Karpas-422 (cell line): Measurements from ENCODE around the gene MRGPRF. TPM values are rescaled to one million over a fixed set of nuclear protein-coding genes. Genes with fewer than 3 reads are reported as not detected.

Experiments used
- DNase-seq: peaks from one replicate; pipeline ENCODE4 v3.0.0-alpha.2; 2015
- H2AFZ ChIP-seq: fragments of 200-600 bp; sonication (generic); 2 replicates; pipeline ENCODE4 v1.6.1; 2014; ENCODE audit warnings: antibody characterized with exemption, low read length, mixed read lengths
- H3K27ac ChIP-seq: fragments of 200-600 bp; sonication (generic); 2 replicates; pipeline ENCODE4 v1.5.1; 2014; ENCODE audit warnings: mild to moderate bottlenecking, low read length, moderate library complexity
- H3K27me3 ChIP-seq: fragments of 200-600 bp; sonication (generic); 2 replicates; pipeline ENCODE4 v1.6.1; 2014; ENCODE audit warnings: low read length, mixed read lengths
- H3K36me3 ChIP-seq: fragments of 200-600 bp; sonication (generic); 2 replicates; pipeline ENCODE4 v1.6.1; 2014; ENCODE audit warnings: low read length, mixed read lengths; ENCODE audit not compliant: insufficient read depth
- H3K4me1 ChIP-seq: fragments of 200-600 bp; sonication (generic); 2 replicates; pipeline ENCODE4 v1.6.1; 2014; ENCODE audit warnings: mild to moderate bottlenecking, low read length, mixed read lengths
- H3K4me2 ChIP-seq: fragments of 200-600 bp; sonication (generic); 2 replicates; pipeline ENCODE4 v1.6.1; 2014; ENCODE audit warnings: low read length, low read depth, mild to moderate bottlenecking; ENCODE audit not compliant: poor library complexity, severe bottlenecking
- H3K4me3 ChIP-seq: fragments of 200-600 bp; sonication (generic); 2 replicates; pipeline ENCODE4 v1.5.1; 2014; ENCODE audit warnings: mild to moderate bottlenecking, antibody characterized with exemption, low read length, mixed read lengths
- H3K79me2 ChIP-seq: fragments of 200-600 bp; sonication (generic); 2 replicates; pipeline ENCODE4 v1.6.1; 2014; ENCODE audit warnings: mild to moderate bottlenecking, low read length, mixed read lengths
- H3K9ac ChIP-seq: fragments of 200-600 bp; sonication (generic); 2 replicates; pipeline ENCODE4 v1.6.0; 2014; ENCODE audit warnings: low read length
- H3K9me2 ChIP-seq: fragments of 200-600 bp; sonication (generic), shearing (Covaris generic); replicated peaks from 2 replicates; pipeline ENCODE4 v1.6.0; 2014; ENCODE audit warnings: mild to moderate bottlenecking, low read length, moderate library complexity; ENCODE audit not compliant: insufficient read depth
- H3K9me3 ChIP-seq: fragments of 300-700, 200-600 bp; sonication (generic); 2 replicates; pipeline ENCODE4 v1.6.1; 2014; ENCODE audit warnings: low read length, mixed read lengths
- H4K20me1 ChIP-seq: fragments of 200-600 bp; sonication (generic); 2 replicates; pipeline ENCODE4 v1.6.1; 2014; ENCODE audit warnings: mild to moderate bottlenecking, antibody characterized with exemption, low read length, low read depth; ENCODE audit not compliant: insufficient read depth
- total RNA-seq: library from RNA; depleted of rRNA; stranded (reverse); fragments of >200 nt; shearing (Covaris generic); gene quantifications from 2 replicates; pipeline ENCODE4 v1.2.3, GENCODE V29; 2014; ENCODE audit warnings: low replicate concordance; rRNA removed

MRGPRF gene
- total RNA-seq, 1 experiment from 2014 or later = not detected

GRCh38 chr11:68956547-68957254 lies 56.3 kb downstream of the MRGPRF start:
- H3K4me2 ChIP-seq = no peak overlapping the region
- no peak overlapping the region for H2AFZ ChIP-seq
- H3K27me3 ChIP-seq = no peaks in the 10 kb centered on the region
- H3K9me3 ChIP-seq = no peaks in the 10 kb centered on the region
- H4K20me1 ChIP-seq = 0 out of 2 replicates have a peak, but pooled peaks cover 3% of the 10 kb centered on the region
- no peaks in the 10 kb centered on the region for H3K36me3 ChIP-seq
- no peaks in the 10 kb centered on the region for H3K9me2 ChIP-seq
- H3K4me3 ChIP-seq = no peak overlapping the region
- no peak overlapping the region for H3K9ac ChIP-seq
- no peak for DNase-seq
- no peaks in the 10 kb centered on the region for H3K4me1 ChIP-seq
- no peak overlapping the region for H3K27ac ChIP-seq
- no peaks in the 10 kb centered on the region for H3K79me2 ChIP-seq

GRCh38 chr11:68956142-68956541 lies 56.9 kb downstream of the MRGPRF start:
- no peak overlapping the region for H3K27ac ChIP-seq
- no peaks in the 10 kb centered on the region for H3K36me3 ChIP-seq
- H3K4me2 ChIP-seq = no peak overlapping the region
- no peak overlapping the region for H3K4me3 ChIP-seq
- H2AFZ ChIP-seq = no peak overlapping the region
- H3K4me1 ChIP-seq = peaks cover 4% of the 10 kb centered on the region
- no peaks in the 10 kb centered on the region for H3K27me3 ChIP-seq
- 0 out of 2 replicates have a peak, but pooled peaks cover 3% of the 10 kb centered on the region for H4K20me1 ChIP-seq
- no peaks in the 10 kb centered on the region for H3K79me2 ChIP-seq
- H3K9ac ChIP-seq = no peak overlapping the region
- H3K9me3 ChIP-seq = no peaks in the 10 kb centered on the region
- DNase-seq = peak; percentile 63
- H3K9me2 ChIP-seq = no peaks in the 10 kb centered on the region

DNA sequence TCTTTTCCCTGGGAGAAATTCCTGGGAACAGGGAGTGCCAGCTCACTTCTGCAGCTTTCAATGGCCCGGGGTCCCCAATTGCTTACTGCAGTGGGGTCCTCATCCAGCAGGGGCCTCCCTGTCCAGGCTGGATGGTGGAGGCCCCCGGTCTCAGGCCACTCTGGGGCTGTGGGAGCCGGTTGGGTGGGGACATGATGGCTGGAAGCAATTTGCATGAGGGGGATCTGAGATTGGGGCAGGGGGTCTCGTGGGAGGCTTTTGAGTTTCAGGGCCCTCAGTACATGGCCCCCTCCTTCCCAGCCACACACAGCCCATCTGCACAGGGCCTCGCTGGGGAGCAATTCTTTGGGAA lies 57.5 kb downstream of the MRGPRF start:
- Histone ChIP-seq H3K4me1 (peaks cover 9% of the 10 kb centered on the region), H3K4me2 (no peak overlapping the region), H3K79me2 (no peaks in the 10 kb centered on the region), H3K9me2 (no peaks in the 10 kb centered on the region), H3K4me3 (no peak overlapping the region), H3K9ac (no peak overlapping the region), H3K27me3 (no peaks in the 10 kb centered on the region), H3K36me3 (no peaks in the 10 kb centered on the region), H3K9me3 (no peaks in the 10 kb centered on the region), H3K27ac (no peak overlapping the region), H2AFZ (no peak overlapping the region), H4K20me1 (0 out of 2 replicates have a peak, but pooled peaks cover 3% of the 10 kb centered on the region)
- no peak for DNase-seq

GRCh38 chr11:68954836-68955606 lies 58.0 kb downstream of the MRGPRF start:
- H3K79me2 ChIP-seq = no peaks in the 10 kb centered on the region
- no peak overlapping the region for H3K9ac ChIP-seq
- no peak overlapping the region for H2AFZ ChIP-seq

More at GRCh38 chr11:68954836-68955606, 58.0 kb downstream of the MRGPRF start:
- Histone ChIP-seq H4K20me1 (0 out of 2 replicates have a peak, but pooled peaks cover 3% of the 10 kb centered on the region), H3K4me3 (no peak overlapping the region), H3K36me3 (no peaks in the 10 kb centered on the region), H3K9me2 (no peaks in the 10 kb centered on the region), H3K27ac (no peak overlapping the region), H3K27me3 (no peaks in the 10 kb centered on the region), H3K4me1 (peaks cover 10% of the 10 kb centered on the region), H3K9me3 (no peaks in the 10 kb centered on the region), H3K4me2 (no peak overlapping the region)
- no peak for DNase-seq

Other genes with a start within 250 kb of the MRGPRF start
- gene CPT1A, start 171.3 kb downstream of the MRGPRF start, total RNA-seq = 13.1 and 15.2 TPM in 2 replicates
- gene MRPL21, start 109.4 kb downstream of the MRGPRF start, total RNA-seq = 88.3 and 121 TPM in 2 replicates
- 6.3 and 21.5 TPM in 2 replicates for gene IGHMBP2, start 109.4 kb downstream of the MRGPRF start, total RNA-seq
- not detected in 2 replicates for gene MRGPRD, start 32.3 kb downstream of the MRGPRF start, total RNA-seq
- gene TPCN2, start 35.7 kb upstream of the MRGPRF start, total RNA-seq = 37.6 and 49.3 TPM in 2 replicates
- 0.47 TPM in 1 of 2 replicates, not detected in the other for gene SMIM38, start 142.7 kb upstream of the MRGPRF start, total RNA-seq